Ishikawa (cell line): ENCODE results near the gene TOR1A.

Experiments
- EP300 ChIP-seq: IDR thresholded peaks from 2 replicates; pipeline ENCODE4 v1.6.1; 2012; ENCODE audit warnings: borderline replicate concordance
- RAD21 ChIP-seq: IDR thresholded peaks from 2 replicates; pipeline ENCODE4 v1.6.1; 2012; ENCODE audit warnings: low read depth
- REST ChIP-seq: IDR thresholded peaks from 2 replicates; pipeline ENCODE4 v1.6.1; 2012; ENCODE audit warnings: low read depth, mild to moderate bottlenecking
- TCF12 ChIP-seq: IDR thresholded peaks from 2 replicates; pipeline ENCODE4 v1.6.1; 2012; ENCODE audit warnings: low read depth
- USF1 ChIP-seq: IDR thresholded peaks from 2 replicates; pipeline ENCODE4 v1.6.1; 2012

- TF ChIP-seq USF1 (no peak), EP300 (no peak), RAD21 (no peak), TCF12 (no peak), REST (no peak)
Measured at GRCh38 chr9:129781131-129781530, 42.8 kb downstream of the TOR1A start.
